HEK293 (cell line): ENCODE results near the gene OR51B5.

ENCODE experiments used
- SP2 ChIP-seq: fragments of 450-650 bp; formaldehyde crosslinking; IDR thresholded peaks from 2 replicates; pipeline ENCODE4 v1.5.1; 2016; ENCODE audit warnings: missing biosample characterization, missing genetic modification characterization
- YY1 ChIP-seq: fragments of 450-650 bp; formaldehyde crosslinking; IDR thresholded peaks from 2 replicates; pipeline ENCODE4 v1.5.1; 2018; ENCODE audit warnings: missing biosample characterization, missing genetic modification characterization
- ZNF146 ChIP-seq: fragments of 450-650 bp; formaldehyde crosslinking; IDR thresholded peaks from 2 replicates; pipeline ENCODE4 v1.5.1; 2016; ENCODE audit warnings: missing biosample characterization, missing genetic modification characterization
- ZNF157 ChIP-seq: fragments of 450-650 bp; formaldehyde crosslinking; IDR thresholded peaks from 2 replicates; pipeline ENCODE4 v1.5.1; 2016; ENCODE audit warnings: missing biosample characterization, missing genetic modification characterization
- ZNF174 ChIP-seq: fragments of 450-650 bp; formaldehyde crosslinking; IDR thresholded peaks from 2 replicates; pipeline ENCODE4 v1.5.0; 2017; ENCODE audit warnings: missing biosample characterization, mild to moderate bottlenecking, missing genetic modification characterization
- ZNF24 ChIP-seq: fragments of 450-650 bp; formaldehyde crosslinking; IDR thresholded peaks from 2 replicates; pipeline ENCODE4 v1.5.1; 2016; ENCODE audit warnings: missing biosample characterization, missing genetic modification characterization
- ZNF341 ChIP-seq: fragments of 450-650 bp; formaldehyde crosslinking; IDR thresholded peaks from 2 replicates; pipeline ENCODE4; 2016; ENCODE audit warnings: low read depth, missing biosample characterization, missing genetic modification characterization
- ZNF391 ChIP-seq: fragments of 450-650 bp; formaldehyde crosslinking; IDR thresholded peaks from 2 replicates; pipeline ENCODE4 v1.5.1; 2016; ENCODE audit warnings: low read depth, missing biosample characterization, missing genetic modification characterization, borderline replicate concordance
- ZNF561 ChIP-seq: fragments of 450-650 bp; IDR thresholded peaks from 2 replicates; pipeline ENCODE4 v1.5.1; 2018; ENCODE audit warnings: missing biosample characterization, missing genetic modification characterization, borderline replicate concordance
- ZNF785 ChIP-seq: fragments of 450-650 bp; formaldehyde crosslinking; IDR thresholded peaks from 2 replicates; pipeline ENCODE4 v1.5.1; 2016; ENCODE audit warnings: missing biosample characterization, missing genetic modification characterization
- TF ChIP-seq, protein P1 (sequence below): fragments of 450-650 bp; IDR thresholded peaks from 2 replicates; pipeline ENCODE4 v1.5.1; 2018; ENCODE audit warnings: missing biosample characterization, missing genetic modification characterization
- TF ChIP-seq, protein P2 (sequence below): fragments of 450-650 bp; formaldehyde crosslinking; IDR thresholded peaks from 2 replicates; pipeline ENCODE4 v1.5.1; 2016; ENCODE audit warnings: missing biosample characterization, missing genetic modification characterization
- TF ChIP-seq, protein P3 (sequence below): fragments of 450-650 bp; formaldehyde crosslinking; IDR thresholded peaks from 2 replicates; pipeline ENCODE4 v1.5.1; 2016; ENCODE audit warnings: missing biosample characterization, missing genetic modification characterization

DNA sequence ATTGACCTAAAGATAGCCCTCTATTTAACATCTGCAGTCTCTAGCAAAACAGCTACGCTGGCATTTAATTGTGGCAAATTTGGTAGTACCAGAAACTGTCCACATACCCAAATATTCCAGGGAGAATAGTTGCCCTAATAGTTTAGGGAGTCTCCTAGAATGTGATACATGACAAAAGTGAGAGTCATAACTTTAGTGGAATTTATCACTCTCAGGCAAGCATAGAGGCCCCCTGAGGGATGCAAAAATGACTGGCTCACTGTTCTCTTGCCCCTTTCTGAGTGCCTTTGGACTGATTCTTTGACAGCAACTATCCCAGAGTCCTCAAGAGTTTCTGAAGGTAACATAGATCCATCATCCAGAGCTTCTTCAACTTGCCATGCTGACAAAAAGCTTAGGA lies 39.3 kb downstream of the OR51B5 start:
- TF ChIP-seq, protein P1, sequence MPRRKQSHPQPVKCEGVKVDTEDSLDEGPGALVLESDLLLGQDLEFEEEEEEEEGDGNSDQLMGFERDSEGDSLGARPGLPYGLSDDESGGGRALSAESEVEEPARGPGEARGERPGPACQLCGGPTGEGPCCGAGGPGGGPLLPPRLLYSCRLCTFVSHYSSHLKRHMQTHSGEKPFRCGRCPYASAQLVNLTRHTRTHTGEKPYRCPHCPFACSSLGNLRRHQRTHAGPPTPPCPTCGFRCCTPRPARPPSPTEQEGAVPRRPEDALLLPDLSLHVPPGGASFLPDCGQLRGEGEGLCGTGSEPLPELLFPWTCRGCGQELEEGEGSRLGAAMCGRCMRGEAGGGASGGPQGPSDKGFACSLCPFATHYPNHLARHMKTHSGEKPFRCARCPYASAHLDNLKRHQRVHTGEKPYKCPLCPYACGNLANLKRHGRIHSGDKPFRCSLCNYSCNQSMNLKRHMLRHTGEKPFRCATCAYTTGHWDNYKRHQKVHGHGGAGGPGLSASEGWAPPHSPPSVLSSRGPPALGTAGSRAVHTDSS (tag by site-specific recombination), result no peak
- TF ChIP-seq ZNF341 (tag by site-specific recombination), result no peak
- no peak for TF ChIP-seq ZNF24 (tag by site-specific recombination)
- TF ChIP-seq ZNF157 (tag by site-specific recombination), result no peak
- TF ChIP-seq ZNF785 (tag by site-specific recombination), result no peak
- no peak for TF ChIP-seq SP2 (tag by site-specific recombination)
- TF ChIP-seq, protein P2, sequence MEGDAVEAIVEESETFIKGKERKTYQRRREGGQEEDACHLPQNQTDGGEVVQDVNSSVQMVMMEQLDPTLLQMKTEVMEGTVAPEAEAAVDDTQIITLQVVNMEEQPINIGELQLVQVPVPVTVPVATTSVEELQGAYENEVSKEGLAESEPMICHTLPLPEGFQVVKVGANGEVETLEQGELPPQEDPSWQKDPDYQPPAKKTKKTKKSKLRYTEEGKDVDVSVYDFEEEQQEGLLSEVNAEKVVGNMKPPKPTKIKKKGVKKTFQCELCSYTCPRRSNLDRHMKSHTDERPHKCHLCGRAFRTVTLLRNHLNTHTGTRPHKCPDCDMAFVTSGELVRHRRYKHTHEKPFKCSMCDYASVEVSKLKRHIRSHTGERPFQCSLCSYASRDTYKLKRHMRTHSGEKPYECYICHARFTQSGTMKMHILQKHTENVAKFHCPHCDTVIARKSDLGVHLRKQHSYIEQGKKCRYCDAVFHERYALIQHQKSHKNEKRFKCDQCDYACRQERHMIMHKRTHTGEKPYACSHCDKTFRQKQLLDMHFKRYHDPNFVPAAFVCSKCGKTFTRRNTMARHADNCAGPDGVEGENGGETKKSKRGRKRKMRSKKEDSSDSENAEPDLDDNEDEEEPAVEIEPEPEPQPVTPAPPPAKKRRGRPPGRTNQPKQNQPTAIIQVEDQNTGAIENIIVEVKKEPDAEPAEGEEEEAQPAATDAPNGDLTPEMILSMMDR, result no peak
- TF ChIP-seq, protein P3, sequence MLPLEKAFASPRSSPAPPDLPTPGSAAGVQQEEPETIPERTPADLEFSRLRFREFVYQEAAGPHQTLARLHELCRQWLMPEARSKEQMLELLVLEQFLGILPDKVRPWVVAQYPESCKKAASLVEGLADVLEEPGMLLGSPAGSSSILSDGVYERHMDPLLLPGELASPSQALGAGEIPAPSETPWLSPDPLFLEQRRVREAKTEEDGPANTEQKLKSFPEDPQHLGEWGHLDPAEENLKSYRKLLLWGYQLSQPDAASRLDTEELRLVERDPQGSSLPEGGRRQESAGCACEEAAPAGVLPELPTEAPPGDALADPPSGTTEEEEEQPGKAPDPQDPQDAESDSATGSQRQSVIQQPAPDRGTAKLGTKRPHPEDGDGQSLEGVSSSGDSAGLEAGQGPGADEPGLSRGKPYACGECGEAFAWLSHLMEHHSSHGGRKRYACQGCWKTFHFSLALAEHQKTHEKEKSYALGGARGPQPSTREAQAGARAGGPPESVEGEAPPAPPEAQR (tag by site-specific recombination), result no peak
- TF ChIP-seq YY1, result no peak
- TF ChIP-seq ZNF146 (tag by site-specific recombination), result no peak
- no peak for TF ChIP-seq ZNF561
- TF ChIP-seq ZNF174 (tag by site-specific recombination), result no peak
- no peak for TF ChIP-seq ZNF391 (tag by site-specific recombination)
